HPDE6-E6E7 (cell line): ENCODE measurements around the gene UBXN11.
A peak's percentile ranks its signal among the peaks of the same experiment; 100 is the strongest.

Experiments used
- DNase-seq: peaks from one replicate; pipeline ENCODE4 v3.0.0; 2011; ENCODE audit warnings: missing footprints; ENCODE audit errors: extremely low spot score

Gene UBXN11

GRCh38 chr1:26286064-26286416 lies 20.4 kb downstream of the UBXN11 start:
- DNase-seq = no peak

- no peak for DNase-seq
Observed at GRCh38 chr1:26285366-26286063, 20.9 kb downstream of the UBXN11 start.

- DNase-seq = peak; percentile 80
Observed at GRCh38 chr1:26284597-26285347, 21.7 kb downstream of the UBXN11 start.

- DNase-seq = no peak
Observed at GRCh38 chr1:26283871-26284596, 22.4 kb downstream of the UBXN11 start.

- DNase-seq = no peak
Observed at GRCh38 chr1:26283279-26283853, 23.1 kb downstream of the UBXN11 start.

GRCh38 chr1:26282401-26282918 lies 24.0 kb downstream of the UBXN11 start:
- DNase-seq = no peak

GRCh38 chr1:26281971-26282370 lies 24.5 kb downstream of the UBXN11 start:
- no peak for DNase-seq

GRCh38 chr1:26281091-26281958 lies 25.1 kb downstream of the UBXN11 start:
- DNase-seq = no peak

- no peak for DNase-seq
Observed at GRCh38 chr1:26280333-26281042, 25.9 kb downstream of the UBXN11 start.

GRCh38 chr1:26279456-26280332 lies 26.7 kb downstream of the UBXN11 start, which contains the start of gene SH3BGRL3:
TSS of gene SH3BGRL3 (plus strand) at chr1:26280086. CDS start at chr1:26280156, 70 bp downstream.
- peak; percentile 69 for DNase-seq

- no peak for DNase-seq
Observed at GRCh38 chr1:26278724-26279455, 27.5 kb downstream of the UBXN11 start.

- peak; percentile 49 for DNase-seq
Observed at GRCh38 chr1:26278303-26278702, 28.1 kb downstream of the UBXN11 start.

GRCh38 chr1:26277719-26278118 lies 28.7 kb downstream of the UBXN11 start:
- DNase-seq = no peak

GRCh38 chr1:26277261-26277661 lies 29.2 kb downstream of the UBXN11 start:
- no peak for DNase-seq

GRCh38 chr1:26276432-26276838 lies 30.0 kb downstream of the UBXN11 start:
- no peak for DNase-seq

GRCh38 chr1:26275580-26276431 lies 30.6 kb downstream of the UBXN11 start:
- DNase-seq = peak; percentile 83

- DNase-seq = peak; percentile 77
Observed at GRCh38 chr1:26274801-26275425, 31.5 kb downstream of the UBXN11 start.
